ENCODE results near the gene TRHDE.

- TF ChIP-seq, protein P1, sequence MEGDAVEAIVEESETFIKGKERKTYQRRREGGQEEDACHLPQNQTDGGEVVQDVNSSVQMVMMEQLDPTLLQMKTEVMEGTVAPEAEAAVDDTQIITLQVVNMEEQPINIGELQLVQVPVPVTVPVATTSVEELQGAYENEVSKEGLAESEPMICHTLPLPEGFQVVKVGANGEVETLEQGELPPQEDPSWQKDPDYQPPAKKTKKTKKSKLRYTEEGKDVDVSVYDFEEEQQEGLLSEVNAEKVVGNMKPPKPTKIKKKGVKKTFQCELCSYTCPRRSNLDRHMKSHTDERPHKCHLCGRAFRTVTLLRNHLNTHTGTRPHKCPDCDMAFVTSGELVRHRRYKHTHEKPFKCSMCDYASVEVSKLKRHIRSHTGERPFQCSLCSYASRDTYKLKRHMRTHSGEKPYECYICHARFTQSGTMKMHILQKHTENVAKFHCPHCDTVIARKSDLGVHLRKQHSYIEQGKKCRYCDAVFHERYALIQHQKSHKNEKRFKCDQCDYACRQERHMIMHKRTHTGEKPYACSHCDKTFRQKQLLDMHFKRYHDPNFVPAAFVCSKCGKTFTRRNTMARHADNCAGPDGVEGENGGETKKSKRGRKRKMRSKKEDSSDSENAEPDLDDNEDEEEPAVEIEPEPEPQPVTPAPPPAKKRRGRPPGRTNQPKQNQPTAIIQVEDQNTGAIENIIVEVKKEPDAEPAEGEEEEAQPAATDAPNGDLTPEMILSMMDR (IDR thresholded peaks at IDR 0.05; ENCODE audit: low read depth, low read length), result no peak
- TF ChIP-seq EZH2phosphoT487 (IDR thresholded peaks at IDR 0.05; ENCODE audit: low read depth), result no peak
These were observed 193.9 kb downstream of the TRHDE start for GRCh38 chr12:72465940-72466630.
